ENCODE data around the gene CCR4. TPM values are rescaled to one million over a fixed set of nuclear protein-coding genes. Genes with fewer than 3 reads are reported as not detected.
A peak's percentile ranks its signal among the peaks of the same experiment; 100 is the strongest.
"Not testable (repeated sequence)": the region's sequence is repeated elsewhere in the genome, so short reads cannot be mapped to it uniquely, and the experiment has no call there.

The CCR4 gene
- polyA plus RNA-seq (2011; rRNA removed) (0.03 TPM in 1 of 2 replicates, not detected in the other), polyA plus RNA-seq (2017; fragmentation: RNase III; extraction: RNeasy Plus Mini Kit Qiagen cat#74134 plus additional on column Dnase treatment) (not detected in 3 replicates), polyA minus RNA-seq (2011; rRNA and poly(A)+ RNA removed) (0.15 TPM in 1 of 2 replicates, not detected in the other)
- not detected in 2 replicates for polyA plus RNA-seq (2012; cell fraction: cytosol; rRNA removed)
- 0.01 and 0.02 TPM in 2 replicates for polyA plus RNA-seq (2012; cell fraction: nucleus; rRNA removed)

- no peak for TF ChIP-seq HEYL (CRISPR knock-in tag; IDR thresholded peaks at IDR 0.05)
- no peak for TF ChIP-seq NFE2L2 (conservative IDR thresholded peaks at IDR 0.05; ENCODE audit: low read length)
- 68% methylated on average over 9 of the region's 9 CpGs for WGBS (ENCODE audit: missing lambda C conversion rate)
- DNase-seq (ENCODE audit: low read depth in 1 of 2, low spot score in 1 of 2) = no peak
- H3K4me2 ChIP-seq = no peak within 1 kb of the TSS
- ChIA-PET POLR2A (no interaction called here), CTCF (interaction anchor here (1.7 to 6.4 kb wide), 2 partner anchors 10 to 122 kb away, joined by 4 to 53 read pairs; no protein-coding TSS in a partner anchor)
- no peaks in the 10 kb centered on the region for H3K4me1 ChIP-seq
- no peak for FAIRE-seq
- H3K4me3 ChIP-seq = no peak within 1 kb of the TSS
- ATAC-seq = no peak
- H3K9me3 ChIP-seq = no peaks in the 10 kb centered on the region
- H3K27ac ChIP-seq = no peak within 1 kb of the TSS
Measured at GRCh38 chr3:32951410-32951811, at the start of gene CCR4. Gene CCR4, plus strand, starts transcription at chr3:32951644. Its CDS starts 1,779 bp downstream, at chr3:32953423.

DNA sequence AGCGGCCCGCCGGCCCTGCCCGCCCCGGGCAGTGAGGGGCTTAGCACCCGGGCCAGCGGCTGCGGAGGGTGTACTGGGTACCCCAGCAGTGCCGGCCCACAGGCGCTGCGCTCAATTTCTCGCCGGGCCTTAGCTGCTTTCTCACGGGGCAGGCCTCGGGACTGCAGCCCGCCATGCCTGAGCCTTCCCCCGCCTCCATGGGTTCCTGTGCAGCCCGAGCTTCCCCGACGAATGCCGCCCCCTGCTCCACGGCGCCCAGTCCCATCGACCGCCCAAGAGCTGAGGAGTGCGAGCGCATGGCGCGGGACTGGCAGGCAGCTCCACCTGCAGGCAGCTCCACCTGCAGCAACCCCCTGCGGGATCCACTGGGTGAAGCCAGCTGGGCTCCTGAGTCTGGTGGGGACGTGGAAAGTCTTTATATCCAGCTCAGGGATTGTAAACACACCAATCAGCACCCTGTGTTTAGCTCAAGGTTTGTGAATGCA lies 48.5 kb upstream of the CCR4 start:
- TF ChIP-seq MAX (IDR thresholded peaks at IDR 0.05) (peak; percentile 55), SMC3 (IDR thresholded peaks at IDR 0.05) (peak; percentile 29; the same call in 1 of the 3 replicates), RAD21 (conservative IDR thresholded peaks at IDR 0.05 in 1 of 2, IDR thresholded peaks at IDR 0.05 in 1 of 2) (peak; percentile 39 to 41; a peak in 3 of 5 replicates)
- TF ChIP-seq, protein P1, sequence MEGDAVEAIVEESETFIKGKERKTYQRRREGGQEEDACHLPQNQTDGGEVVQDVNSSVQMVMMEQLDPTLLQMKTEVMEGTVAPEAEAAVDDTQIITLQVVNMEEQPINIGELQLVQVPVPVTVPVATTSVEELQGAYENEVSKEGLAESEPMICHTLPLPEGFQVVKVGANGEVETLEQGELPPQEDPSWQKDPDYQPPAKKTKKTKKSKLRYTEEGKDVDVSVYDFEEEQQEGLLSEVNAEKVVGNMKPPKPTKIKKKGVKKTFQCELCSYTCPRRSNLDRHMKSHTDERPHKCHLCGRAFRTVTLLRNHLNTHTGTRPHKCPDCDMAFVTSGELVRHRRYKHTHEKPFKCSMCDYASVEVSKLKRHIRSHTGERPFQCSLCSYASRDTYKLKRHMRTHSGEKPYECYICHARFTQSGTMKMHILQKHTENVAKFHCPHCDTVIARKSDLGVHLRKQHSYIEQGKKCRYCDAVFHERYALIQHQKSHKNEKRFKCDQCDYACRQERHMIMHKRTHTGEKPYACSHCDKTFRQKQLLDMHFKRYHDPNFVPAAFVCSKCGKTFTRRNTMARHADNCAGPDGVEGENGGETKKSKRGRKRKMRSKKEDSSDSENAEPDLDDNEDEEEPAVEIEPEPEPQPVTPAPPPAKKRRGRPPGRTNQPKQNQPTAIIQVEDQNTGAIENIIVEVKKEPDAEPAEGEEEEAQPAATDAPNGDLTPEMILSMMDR (IDR thresholded peaks at IDR 0.05) = peak; percentile 14; the same call in 1 of the 3 replicates
- DNase-seq (ENCODE audit: low read depth in 1 of 2, low spot score in 1 of 2) (peak in 1 of 2 experiments; percentile 67), ATAC-seq (peak; percentile 68 to 95; a peak in 4 of 6 replicates)
- WGBS (ENCODE audit: missing lambda C conversion rate) = 96% methylated on average over 5 of the region's 31 CpGs
- H3K9me3 ChIP-seq, POLR2A ChIA-PET, H3K4me1 ChIP-seq, FAIRE-seq: not testable (repeated sequence)
- CTCF ChIA-PET = interaction anchor here (0.7 to 3.3 kb wide), 12 partner anchors 9 to 172 kb away, joined by 3 to 14 read pairs (median 4); no protein-coding TSS in a partner anchor
- peak overlapping the region; percentile 63 for H3K4me2 ChIP-seq
- H3K27ac ChIP-seq = peak overlapping the region in 1 of 2 experiments; percentile 51; a peak in 1 of 6 replicates
- H3K4me3 ChIP-seq = peak overlapping the region; percentile 38

DNA sequence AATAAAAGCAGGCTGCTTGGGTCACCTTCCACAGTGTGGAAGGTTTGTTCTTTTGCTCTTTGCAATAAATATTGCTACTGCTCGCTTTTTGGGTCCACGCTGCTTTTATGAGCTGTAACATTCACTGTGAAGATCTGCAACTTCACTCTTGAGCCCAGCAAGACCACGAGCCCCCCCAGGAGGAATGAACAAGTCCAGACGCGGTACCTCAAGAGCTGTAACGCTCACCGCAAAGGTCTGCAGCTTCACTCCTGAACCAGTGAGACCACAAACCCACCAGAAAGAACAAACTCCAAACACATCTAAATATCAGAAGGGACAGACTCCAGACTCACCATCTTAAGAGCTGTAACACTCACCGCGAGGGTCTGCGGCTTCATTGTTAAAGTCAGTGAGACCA lies 47.5 kb upstream of the CCR4 start:
- TF ChIP-seq MAX (IDR thresholded peaks at IDR 0.05) = no peak
- no peak for TF ChIP-seq CBX2 (IDR thresholded peaks at IDR 0.05; ENCODE audit: borderline replicate concordance, low read depth)
- TF ChIP-seq NR3C1 (IDR thresholded peaks at IDR 0.05) = no peak
- TF ChIP-seq RNF2 (IDR thresholded peaks at IDR 0.05; ENCODE audit: borderline replicate concordance, low read depth) = no peak
- TF ChIP-seq HEYL (CRISPR knock-in tag; IDR thresholded peaks at IDR 0.05) = no peak
- TF ChIP-seq, protein P2, sequence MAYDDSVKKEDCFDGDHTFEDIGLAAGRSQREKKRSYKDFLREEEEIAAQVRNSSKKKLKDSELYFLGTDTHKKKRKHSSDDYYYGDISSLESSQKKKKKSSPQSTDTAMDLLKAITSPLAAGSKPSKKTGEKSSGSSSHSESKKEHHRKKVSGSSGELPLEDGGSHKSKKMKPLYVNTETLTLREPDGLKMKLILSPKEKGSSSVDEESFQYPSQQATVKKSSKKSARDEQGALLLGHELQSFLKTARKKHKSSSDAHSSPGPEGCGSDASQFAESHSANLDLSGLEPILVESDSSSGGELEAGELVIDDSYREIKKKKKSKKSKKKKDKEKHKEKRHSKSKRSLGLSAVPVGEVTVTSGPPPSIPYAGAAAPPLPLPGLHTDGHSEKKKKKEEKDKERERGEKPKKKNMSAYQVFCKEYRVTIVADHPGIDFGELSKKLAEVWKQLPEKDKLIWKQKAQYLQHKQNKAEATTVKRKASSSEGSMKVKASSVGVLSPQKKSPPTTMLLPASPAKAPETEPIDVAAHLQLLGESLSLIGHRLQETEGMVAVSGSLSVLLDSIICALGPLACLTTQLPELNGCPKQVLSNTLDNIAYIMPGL (CRISPR knock-in tag; IDR thresholded peaks at IDR 0.05; ENCODE audit: borderline replicate concordance) = no peak
- TF ChIP-seq SREBF2 (IDR thresholded peaks at IDR 0.05) = no peak
- TF ChIP-seq CEBPB (IDR thresholded peaks at IDR 0.05) = no peak
- no peak for TF ChIP-seq FOSL2 (IDR thresholded peaks at IDR 0.05)
- no peak for TF ChIP-seq FOSL2 (CRISPR knock-in tag; IDR thresholded peaks at IDR 0.05)
- no peak for TF ChIP-seq POLR2AphosphoS2 (conservative IDR thresholded peaks at IDR 0.05; ENCODE audit: low read length)
- TF ChIP-seq HOXB5 (CRISPR knock-in tag; IDR thresholded peaks at IDR 0.05) = no peak
- no peak for TF ChIP-seq CHD4 (IDR thresholded peaks at IDR 0.05; ENCODE audit: borderline replicate concordance)
- TF ChIP-seq ZFP36 (IDR thresholded peaks at IDR 0.05; ENCODE audit: borderline replicate concordance, partially characterized antibody) = no peak
- TF ChIP-seq GATA3 (IDR thresholded peaks at IDR 0.05; ENCODE audit: borderline replicate concordance) = no peak
- no peak for DNase-seq (ENCODE audit: low read depth in 1 of 2, low spot score in 1 of 2)
- H3K27ac ChIP-seq = no peak overlapping the region
- no peak overlapping the region for H3K4me3 ChIP-seq
- WGBS (ENCODE audit: missing lambda C conversion rate) = 83% methylated on average over 10 of the region's 10 CpGs
- H3K9me3 ChIP-seq = no peaks in the 10 kb centered on the region
- no peak for ATAC-seq
- no peak for FAIRE-seq
- POLR2A ChIA-PET = no interaction called here
- CTCF ChIA-PET = interaction anchor here (1.1 kb wide), 1 partner anchor 86 kb away, joined by 3 read pairs; no protein-coding TSS in a partner anchor
- no peaks in the 10 kb centered on the region for H3K4me1 ChIP-seq
- H3K4me2 ChIP-seq = no peak overlapping the region
